ENCODE data around the gene FAM47E.

The FAM47E gene, protein sequence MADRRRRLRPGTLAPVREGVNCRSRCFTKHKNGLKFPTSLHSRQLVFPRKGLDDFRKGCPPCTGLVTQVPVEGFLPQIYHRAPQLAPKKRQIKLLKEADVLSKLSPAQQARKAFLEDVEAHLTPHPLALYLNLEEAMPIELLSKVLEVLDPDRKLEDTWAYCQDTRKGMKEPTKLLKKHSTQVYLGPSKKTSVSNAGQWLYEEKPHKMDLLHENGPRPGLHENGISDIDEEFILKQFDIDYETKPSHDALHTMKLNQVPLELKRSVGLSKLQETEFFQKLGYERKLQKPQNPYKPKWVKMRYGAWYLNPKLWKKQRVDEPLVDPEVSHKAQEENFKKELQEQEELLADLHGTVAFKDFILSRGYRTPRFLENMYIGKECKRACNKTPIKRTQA

DNA sequence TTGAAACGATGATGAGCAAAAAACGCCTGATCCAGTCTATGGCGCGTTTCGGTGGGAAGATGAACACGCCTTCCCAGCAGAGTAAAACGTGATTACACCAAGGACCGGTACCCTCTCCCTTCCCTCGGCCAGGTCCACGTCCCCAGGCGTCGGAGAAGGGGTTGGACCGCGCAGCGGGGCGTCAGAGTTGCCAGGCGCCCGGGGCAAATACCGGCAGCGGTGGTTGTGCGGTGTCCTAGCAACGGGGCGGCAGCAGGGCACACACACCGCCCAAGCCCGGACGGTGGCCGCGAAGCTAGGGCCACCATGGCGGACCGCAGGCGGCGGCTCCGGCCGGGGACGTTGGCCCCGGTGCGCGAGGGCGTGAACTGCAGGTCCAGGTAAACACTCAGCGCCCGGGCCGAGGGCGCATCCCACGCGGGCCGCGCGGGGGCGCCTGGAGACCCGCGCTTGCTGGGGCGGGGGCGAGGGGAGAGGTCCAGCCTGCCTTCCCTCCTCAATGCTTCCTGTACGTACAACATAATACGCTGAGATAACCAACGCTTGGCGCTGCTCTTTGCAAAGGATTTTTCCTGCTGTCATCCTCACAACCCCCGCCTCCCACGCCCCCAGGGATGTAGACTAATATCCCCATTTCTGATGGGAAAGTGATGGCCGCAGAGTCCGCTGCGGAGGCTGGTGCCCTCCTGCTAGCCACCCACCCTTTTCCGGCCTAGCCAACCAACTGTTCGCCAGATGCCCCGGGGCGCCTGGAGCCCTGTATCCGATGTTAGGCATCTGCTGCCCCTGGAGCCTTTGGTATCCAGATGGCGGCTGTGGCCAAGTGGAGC is at the start of gene FAM47E:
TSS of gene FAM47E (plus strand) at position 281 of the 830 bp plus-strand sequence. CDS start at position 307, 26 bp downstream.
- FAIRE-seq, result no peak

DNA sequence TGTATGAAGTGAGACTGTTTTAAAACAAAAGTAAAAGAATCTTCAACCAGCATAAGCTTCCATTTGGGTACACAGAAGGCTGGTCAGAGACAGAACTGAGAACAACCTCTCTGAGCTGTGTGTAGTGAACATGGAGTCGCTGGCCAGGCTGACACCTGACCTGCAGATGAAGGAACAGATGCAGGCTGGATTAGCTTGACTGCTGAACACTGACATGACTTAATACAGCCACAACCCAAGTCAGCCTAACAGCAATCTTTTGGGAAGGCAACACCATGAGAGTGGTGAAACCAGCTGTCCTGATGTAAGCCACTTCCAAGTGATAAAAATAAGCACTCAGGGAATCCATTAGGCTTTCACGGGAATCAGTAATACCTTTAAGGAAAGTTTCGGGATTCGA is 48.0 kb upstream of the FAM47E start:
- no peak for FAIRE-seq

DNA sequence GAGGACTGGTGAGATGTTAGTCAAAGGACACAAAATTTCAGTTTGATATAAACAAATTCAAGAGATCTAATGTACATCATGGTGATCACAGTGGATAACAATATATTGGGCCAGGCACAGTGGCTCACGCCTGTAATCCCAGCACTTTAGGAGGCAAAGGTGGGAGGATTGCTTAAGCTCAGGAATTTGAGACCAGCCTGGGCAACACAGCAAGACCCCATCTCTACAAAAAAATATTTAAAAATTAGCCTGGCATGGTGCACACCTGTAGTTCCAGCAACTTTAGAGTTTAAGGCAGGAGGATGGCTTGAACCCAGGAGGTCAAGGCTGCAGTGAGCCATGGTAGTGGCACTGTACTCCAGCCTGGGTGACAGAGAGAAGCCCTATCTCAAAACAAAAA is 46.6 kb upstream of the FAM47E start:
- FAIRE-seq, result no peak

DNA sequence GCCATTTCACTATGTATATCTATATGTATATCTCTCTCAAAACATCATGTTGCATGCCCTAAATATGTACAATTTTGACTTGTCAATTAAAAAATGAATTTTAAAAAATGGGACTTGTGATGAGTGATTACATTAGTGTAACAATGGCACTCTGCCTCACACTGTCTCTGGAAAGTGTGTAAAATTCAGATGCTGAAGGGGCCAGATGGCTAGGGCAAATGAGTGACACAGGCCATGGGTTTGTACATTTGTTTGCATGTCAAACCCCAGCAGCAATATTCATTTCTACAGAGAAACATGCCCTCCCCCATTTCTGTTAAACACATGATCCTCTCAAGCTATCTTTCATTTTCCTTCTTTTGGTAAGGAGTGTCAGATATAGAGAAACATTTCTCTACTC is 46.0 kb upstream of the FAM47E start:
- no peak for FAIRE-seq

DNA sequence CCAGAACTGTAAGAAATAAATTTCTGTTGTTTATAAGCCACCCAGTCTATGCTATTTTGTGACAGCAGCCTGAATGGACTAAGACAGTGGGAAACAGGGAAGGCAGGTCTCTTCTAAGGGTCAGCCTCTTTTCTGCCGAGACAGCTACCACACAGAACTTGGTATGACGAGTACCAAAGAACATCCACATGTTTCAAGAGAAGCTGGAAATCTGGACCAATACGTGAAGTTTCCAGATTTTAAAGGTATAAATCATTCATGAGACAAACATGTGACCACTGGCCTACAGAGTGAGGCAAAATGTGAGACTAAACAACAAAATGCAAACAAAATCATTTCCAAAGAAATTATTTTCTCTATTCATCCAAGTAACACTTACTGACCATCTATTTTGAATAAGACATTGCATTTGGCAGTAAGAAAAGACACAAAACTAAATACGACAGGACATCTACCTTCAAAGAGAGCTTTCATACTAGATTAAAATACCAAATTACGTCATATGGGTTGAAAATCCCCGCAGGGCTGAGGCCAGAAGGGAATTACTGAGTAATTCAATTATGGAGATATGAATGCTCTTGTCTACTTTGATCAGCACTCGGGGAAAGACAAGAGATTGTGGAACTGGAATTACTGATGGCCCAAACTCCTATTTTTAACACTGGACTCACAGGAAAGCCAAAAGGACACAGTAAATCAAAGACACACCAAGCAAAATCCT is 45.1 kb upstream of the FAM47E start:
- FAIRE-seq, result no peak

DNA sequence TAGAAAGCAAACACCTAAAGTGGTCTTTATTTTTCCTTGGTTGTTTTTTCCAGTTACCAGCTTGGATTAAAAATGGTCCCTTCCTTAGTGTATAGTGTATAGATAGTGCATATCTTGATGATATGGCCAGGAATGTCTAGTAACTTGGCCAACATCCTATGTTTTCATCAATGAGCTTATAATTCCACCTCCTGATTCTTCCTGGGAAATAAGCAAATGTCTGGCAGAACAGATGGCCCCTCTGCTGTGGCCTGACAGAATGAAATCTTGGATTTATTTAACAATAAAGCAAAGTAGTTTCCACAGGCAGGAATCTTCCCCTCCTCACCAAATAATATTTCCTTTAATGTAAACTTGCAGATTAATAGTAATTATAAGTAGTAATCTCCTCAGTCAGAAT is 44.0 kb upstream of the FAM47E start:
- FAIRE-seq, result no peak

DNA sequence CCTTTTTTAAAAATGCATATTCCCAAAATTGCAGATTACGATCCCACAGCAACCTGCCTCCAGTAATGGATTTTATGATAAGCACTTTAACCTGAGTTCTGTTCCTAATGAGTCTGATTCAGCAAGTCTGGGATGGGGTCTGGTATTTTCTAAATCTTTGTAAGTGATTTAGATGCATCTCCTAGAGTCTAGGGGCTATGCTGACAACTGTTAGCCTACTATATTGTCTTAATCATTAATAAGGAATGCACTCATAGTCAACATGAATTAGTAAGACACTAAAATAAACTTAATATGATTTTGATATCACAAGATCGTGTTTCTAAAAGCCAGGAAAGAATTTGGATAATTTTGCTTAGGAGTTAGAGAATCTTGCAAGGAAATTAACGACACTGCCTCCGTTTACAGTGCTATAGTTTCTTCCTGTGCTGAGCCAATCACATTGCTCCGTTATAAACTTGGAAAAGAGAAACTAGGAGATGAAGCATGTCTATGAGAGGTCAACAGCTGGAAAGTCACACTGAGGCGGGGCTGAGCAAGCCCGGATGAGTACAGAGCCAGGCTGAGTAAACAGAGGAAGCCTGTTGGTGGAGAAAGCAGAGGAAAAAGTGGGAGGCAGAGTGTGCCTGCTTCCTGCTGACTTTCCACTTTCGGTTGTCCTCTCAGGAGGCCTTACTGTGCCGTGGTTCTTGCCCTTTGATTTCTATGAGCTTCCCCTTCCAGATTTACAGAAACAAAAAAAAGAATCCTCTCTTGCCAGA is 43.3 kb upstream of the FAM47E start:
- FAIRE-seq, result no peak

DNA sequence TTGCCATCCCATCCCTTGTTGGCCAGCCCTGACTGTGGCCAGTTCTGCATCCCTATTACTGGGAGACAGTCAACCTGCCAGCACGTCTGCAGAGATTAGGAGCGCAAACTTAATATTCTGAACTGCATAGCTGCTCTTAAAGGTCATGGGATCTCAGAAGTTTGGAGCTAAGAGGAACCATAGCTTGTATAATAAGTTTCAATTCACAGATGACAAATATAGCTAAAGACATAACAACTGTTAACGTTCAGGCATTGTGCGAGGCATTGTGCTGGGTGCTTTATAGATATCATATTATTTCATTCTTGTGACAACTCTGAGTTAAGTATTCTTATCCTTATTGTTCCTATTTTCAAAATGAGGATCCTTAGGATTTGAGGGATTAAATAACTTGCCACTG is 41.6 kb upstream of the FAM47E start:
- no peak for FAIRE-seq

DNA sequence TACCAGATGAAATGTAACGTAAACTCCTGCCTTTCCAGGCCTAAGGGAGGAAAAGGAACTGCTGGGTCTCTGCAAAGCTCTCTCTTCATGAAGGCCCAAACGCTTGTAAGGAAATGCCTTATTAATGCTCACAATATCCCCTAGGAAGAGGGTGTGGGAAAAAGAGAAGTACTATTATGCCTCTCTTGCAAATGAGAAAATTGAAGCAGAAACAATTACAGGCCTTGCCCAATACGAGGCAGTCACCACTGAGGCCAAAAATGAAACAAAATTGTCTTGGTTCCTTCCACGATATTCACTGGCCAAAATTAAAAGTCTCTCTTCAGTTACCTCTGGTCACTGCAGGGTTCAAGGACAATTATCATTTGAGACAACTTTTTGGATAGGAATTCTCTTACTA is 41.1 kb upstream of the FAM47E start:
- FAIRE-seq, result no peak

DNA sequence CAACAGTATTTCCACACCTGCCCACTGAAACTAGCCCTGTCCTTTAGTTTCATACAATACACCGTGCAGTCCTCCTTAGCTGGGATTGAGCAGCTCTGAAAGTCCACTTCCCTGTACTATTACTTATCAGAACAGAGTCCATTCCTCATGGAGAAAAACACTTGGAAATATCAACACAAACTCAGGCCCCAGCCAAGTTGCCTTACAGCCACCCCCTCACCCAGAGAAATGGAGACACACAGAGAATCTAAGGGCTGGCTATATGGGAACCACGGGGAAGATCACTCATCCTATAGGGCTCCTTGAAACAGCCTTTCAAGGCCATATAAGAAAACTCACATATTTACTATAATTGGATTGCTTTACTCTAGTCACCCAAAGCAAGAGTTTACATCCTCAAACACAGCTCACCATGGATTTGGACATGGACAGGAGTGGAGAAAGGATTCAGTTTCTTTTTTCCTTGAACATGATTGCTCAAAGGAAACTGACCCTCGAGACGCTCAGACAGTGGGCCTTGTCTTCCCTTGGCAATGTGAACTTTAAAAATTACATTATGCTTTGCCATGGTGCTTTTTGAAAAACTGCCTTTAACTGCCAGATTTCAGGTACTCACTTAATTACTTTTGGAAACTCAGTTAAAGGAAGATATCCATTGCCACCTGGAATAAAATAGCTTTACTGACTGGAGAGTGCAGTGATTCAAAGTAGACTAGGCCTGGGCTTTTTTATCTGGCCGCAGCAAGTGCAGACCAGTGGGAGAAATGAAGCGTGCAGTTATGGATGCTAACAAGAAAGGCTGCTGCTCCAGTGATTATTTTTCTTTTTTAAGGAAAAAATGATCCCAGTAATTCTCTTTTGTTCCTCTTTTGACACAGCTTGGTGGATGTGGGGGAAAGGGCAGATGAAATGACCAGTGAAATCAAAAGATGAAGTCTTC is 39.5 kb upstream of the FAM47E start:
- FAIRE-seq, result no peak

DNA sequence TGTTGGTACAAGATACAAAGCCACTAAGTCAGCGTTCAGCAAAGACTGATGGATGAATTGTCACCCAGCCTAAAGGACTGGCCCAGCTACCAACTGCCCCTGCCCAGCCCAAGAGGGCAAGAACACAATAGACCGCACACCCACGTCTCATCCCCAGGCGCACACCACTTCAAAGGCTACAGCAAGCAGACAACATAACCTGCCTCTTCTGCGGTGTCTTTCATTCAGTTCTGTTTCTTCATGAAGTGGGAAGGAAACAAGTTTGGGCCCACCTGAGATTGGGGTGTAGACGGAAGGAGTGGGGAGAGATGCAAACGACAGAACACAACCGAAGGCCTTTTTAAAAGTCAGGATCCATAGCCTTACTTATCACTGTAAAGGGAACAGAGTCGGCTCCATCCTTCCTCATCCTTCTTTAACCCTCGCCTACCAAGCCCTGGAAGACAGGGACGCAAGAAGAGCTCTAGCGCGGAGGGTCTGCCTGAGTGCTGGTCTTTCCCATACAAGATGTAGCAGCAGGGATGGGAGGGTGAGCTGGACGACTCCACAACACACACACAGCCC is 38.6 kb upstream of the FAM47E start:
- no peak for FAIRE-seq

DNA sequence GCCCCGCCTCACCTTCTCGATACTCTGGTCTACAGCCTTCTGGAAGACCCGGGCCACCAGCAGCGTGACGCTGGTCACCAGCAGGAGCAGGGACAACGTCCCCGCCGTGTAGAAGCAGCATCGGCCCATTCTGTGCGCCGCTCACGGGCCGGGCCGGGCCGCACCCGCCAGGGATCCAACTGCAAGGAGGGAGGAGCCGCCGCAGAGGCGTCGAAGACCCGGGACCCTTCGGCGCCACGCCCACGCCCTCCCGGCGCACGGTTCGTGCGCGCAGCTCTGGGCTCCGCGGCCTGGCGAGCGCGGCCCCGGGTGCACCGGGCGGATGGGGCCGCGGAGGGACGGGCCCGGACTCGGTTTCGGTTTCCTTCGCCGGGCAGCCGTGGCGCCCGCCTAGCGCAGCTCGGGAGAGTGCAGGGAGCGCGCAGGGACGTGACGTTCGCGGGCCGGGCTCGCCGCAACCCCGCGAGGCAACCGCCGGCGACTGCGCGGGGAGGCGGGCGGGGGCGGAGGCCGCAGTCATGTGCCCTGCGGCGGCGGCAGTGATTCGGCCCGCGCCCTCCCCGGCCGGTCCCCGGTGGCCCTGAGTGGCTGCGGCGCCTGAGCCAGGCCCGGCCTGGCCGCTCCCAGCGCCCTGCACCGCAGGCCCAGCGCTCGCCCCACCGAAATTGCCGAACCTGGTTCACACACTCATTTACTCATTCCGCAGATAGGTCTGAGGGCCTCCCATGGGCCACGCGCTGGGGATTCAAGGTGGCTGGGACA is 37.9 kb upstream of the FAM47E start, which contains the start of gene SCARB2:
TSS of gene SCARB2 (minus strand) at position 410 of the 762 bp plus-strand sequence. CDS start at position 129, 281 bp downstream.
- FAIRE-seq, result no peak

DNA sequence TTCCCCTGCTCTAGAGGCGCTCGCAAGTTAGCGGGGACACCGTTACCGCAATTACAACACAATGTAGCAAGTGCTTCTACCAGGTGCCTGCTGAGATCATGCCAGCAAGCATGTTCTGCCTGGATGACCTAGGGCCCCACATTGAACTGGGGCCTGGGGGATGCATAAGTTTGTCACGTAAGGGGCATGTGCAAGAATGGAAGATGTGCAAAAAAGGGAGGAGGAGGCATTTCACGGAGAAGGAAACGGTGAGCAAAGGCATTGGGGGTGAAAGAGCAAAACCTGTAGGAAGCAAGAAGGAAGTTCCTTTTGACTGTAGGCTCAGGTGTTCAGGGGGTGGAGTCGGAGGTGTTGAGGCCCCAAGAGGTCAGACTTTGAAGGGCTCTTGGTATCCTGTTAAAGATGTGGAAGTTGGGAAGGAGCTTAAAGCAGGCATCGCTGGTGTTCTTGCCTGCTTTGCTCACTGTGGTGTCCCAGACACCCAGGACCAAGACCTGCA is 37.3 kb upstream of the FAM47E start:
- FAIRE-seq, result no peak

DNA sequence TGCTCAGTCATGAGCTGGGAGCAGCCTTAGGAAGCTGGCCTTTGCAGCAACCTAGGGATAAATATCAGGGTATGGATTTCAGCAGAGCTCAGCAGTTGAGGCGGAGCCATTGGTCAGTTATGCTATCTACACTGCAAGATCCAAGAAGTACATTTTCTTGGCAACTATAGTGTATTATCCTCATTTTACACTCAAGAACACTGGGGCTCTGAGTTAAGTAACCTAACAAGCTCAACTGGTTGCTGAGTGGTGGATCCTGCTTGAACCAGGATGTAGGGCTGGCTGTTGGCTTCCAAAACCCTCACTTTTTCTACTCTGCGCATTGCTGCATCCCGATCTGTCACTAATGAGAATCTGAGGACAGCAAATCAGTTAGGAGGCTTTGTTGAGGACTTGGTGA is 36.4 kb upstream of the FAM47E start:
- FAIRE-seq, result no peak

DNA sequence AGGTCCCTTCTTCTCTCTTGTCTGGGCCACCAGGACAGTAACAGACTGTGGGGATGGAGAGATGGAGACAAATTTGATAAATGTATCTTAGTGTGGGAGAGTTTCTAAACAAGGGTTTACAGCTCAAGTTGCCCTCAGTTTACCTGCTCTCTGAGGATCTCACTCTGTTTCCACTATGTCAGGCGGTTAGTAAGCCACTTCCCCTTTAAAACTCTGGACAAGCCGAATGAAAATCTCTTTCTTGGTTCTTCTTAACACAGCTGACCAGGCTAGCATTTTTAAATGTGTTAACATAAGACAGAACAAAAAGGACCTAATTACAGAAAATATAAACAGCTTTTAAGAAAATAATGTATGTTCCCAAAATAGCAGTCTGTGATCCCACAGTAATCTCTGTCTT is 35.0 kb upstream of the FAM47E start:
- no peak for FAIRE-seq

DNA sequence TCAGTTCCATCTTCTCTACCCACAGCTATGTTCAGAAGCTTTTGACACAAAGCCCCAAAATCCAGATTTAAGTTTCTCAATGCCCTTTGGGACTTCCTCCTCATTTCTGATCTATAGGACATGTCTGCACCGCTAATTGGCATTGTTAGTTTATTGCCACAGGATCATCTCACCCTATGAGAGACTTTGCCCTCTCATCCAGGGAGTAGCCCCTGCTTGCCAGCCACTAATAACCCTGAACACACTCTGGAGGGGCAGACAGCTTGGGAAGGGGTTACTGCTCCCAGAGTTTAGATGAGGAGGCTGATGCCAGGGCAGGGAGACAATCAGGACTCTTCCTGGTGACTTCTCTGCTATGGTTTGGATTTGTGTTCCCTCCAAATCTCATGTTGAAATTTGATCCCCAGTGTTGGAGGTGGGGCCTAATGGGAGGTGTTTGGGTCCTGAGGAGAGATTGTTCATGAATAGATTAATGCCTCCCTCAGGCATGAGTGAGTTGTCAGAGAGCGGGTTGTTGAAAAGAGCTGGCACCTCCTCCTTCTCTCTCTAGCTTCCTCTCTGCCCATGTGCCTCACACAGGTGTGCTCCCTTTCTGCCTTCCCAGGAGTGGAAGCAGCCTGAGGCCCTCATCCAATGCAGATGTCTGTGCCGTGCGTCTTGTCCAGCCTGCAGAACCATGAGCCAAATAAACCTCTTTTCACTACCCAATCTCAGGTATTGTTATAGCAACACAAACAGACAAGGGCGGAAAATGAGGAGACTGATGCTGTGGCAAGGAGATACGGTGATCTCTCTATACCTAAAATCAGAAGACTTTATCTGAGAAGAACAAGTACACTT is 34.3 kb upstream of the FAM47E start:
- FAIRE-seq, result no peak

DNA sequence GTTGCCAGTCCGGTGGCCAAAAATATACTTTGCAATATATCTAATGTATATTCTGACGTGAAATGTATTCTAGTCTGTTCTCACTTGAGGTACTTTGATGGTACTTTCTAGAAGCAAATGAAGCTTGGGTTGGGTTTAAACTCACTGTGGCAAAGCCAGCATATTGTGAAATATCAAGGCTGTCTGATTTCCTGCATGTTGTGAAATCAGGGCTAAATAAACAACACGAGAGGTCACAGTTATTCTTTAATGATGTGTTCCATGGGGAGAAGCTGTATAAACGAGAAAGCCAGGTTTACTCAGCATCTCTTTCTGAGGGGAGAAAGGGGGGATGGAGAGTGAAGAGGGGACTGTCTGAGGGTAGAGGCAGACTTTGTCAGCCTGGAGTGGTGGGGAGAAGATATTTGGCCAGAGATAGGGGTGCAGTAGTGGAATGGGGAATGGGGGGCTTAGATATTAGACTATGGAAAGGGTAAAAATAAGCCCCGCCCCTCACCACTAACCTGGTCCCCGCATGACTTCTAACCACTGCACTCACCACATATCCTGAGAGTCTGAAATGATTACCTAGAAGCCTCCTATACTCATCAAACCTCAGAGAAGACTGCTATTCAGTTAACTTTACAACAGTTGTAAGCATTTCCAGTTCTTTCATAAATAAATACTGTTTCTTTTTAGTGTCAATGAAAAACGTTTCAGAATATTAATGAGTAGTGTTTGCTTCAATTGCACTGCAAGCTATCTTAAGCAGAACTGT is 32.0 kb upstream of the FAM47E start:
- no peak for FAIRE-seq

DNA sequence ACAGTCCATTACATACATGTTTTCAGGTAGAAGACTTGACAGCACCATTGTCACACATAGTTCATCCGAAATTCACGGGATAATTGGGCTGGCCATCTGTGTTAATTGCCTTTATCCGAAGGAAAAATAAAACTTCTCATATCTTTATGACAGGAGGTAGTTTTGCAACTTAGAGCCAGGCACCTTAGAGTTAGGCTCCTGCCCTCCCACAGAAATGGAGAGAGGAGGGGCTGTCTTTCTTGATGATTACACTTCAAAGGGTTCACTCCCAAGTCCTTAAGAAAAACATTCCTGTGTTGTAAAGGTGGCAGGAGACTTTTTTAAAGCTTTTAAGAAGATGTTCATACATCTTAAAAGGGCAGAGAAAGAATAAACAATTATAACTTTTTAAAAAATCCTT is 27.4 kb upstream of the FAM47E start:
- FAIRE-seq, result no peak
